T-cell (primary cell): ENCODE measurements around the gene ROR2. TPM values are rescaled to one million over a fixed set of nuclear protein-coding genes. Genes with fewer than 3 reads are reported as not detected.

Source experiments
- ATAC-seq, 4 experiments: fragments of 200-7000 bp in 3 of 4; fragments of 150-1000 bp in 1 of 4; cut with Tn5 transposase; replicated peaks in 1 of 4; 1 replicate in 3 of 4; 2 replicates in 1 of 4; pipeline ENCODE4 v1.10.0; 2021; ENCODE audit warnings: moderate library complexity in 3 of 4, mild to moderate bottlenecking in 2 of 4, moderate number of reproducible peaks in 1 of 4
- CTCF ChIA-PET, 2 donors: fragments of 300-600 bp; sonication (Branson Sonifier 250); formaldehyde crosslinking; loops; one replicate each; lab custom pipeline; 2022; ENCODE audit warnings: antibody characterized with exemption in 2 of 2; lab: Charles Lee
- POLR2A ChIA-PET, 2 donors: fragments of 300-600 bp; sonication (Branson Sonifier 250); formaldehyde crosslinking; loops; one replicate each; lab custom pipeline; 2022; ENCODE audit warnings: antibody characterized with exemption in 2 of 2; lab: Charles Lee
- DNase-seq, 35 experiments: peaks; one replicate each; pipeline versions ENCODE4 v3.0.0 to v3.0.0-alpha.2; 2013 to 2023
- H3K27ac ChIP-seq: one replicate; pipeline ENCODE4 v1.5.1; 2013; ENCODE audit warnings: low read length
- H3K27me3 ChIP-seq, 2 experiments: replicated peaks in 1 of 2; 1 replicate in 1 of 2; 2 replicates in 1 of 2; pipeline versions ENCODE4 v1.6.1 to v1.7.0; 2013; ENCODE audit warnings: low read length in 1 of 2, mixed read lengths in 1 of 2; ENCODE audit not compliant: control insufficient read depth in 2 of 2, insufficient read depth in 2 of 2; ENCODE audit errors: extremely low read depth in 1 of 2
- H3K36me3 ChIP-seq, 2 donors: 1 replicate in 1 of 2; 2 replicates in 1 of 2; pipeline versions ENCODE4 v1.6.1 to v1.7.0; 2013; ENCODE audit warnings: low read length in 1 of 2; ENCODE audit not compliant: control insufficient read depth in 2 of 2, insufficient read depth in 1 of 2; ENCODE audit errors: extremely low read depth in 1 of 2
- H3K4me1 ChIP-seq, 2 experiments: 1 replicate in 1 of 2; 2 replicates in 1 of 2; pipeline versions ENCODE4 v1.6.1 to v1.7.0; 2013; ENCODE audit warnings: low read length in 2 of 2, mixed read lengths in 1 of 2; ENCODE audit not compliant: insufficient read depth in 2 of 2, control insufficient read depth in 1 of 2; ENCODE audit errors: extremely low read depth in 1 of 2
- H3K4me3 ChIP-seq, 2 donors: 1 replicate in 1 of 2; 2 replicates in 1 of 2; pipeline versions ENCODE4 v1.5.1 to v1.7.0; 2013; ENCODE audit warnings: mild to moderate bottlenecking in 2 of 2, low read length in 1 of 2, moderate library complexity in 1 of 2; ENCODE audit not compliant: control insufficient read depth in 1 of 2; ENCODE audit errors: extremely low read depth in 1 of 2
- H3K9me3 ChIP-seq: 2 replicates; pipeline ENCODE4 v1.7.0; 2013
- H3K27ac Mint-ChIP-seq, 2 donors: one replicate each; pipeline ENCODE4 v1.8.0; 2020 to 2021; ENCODE audit warnings: mild to moderate bottlenecking in 2 of 2, mixed read lengths in 2 of 2
- H3K27me3 Mint-ChIP-seq, 2 donors: one replicate each; pipeline ENCODE4 v1.8.0; 2021 to 2022; ENCODE audit warnings: mixed read lengths in 2 of 2
- H3K36me3 Mint-ChIP-seq: one replicate; pipeline ENCODE4 v1.8.0; 2021; ENCODE audit warnings: mixed read lengths
- H3K4me1 Mint-ChIP-seq, 3 donors: one replicate each; pipeline ENCODE4 v1.8.0; 2020 to 2022; ENCODE audit warnings: mixed read lengths in 3 of 3, mild to moderate bottlenecking in 1 of 3
- H3K4me3 Mint-ChIP-seq, 3 donors: one replicate each; pipeline ENCODE4 v1.8.0; 2020 to 2022; ENCODE audit warnings: mild to moderate bottlenecking in 3 of 3, mixed read lengths in 3 of 3, moderate library complexity in 3 of 3
- H3K9me3 Mint-ChIP-seq, 3 donors: one replicate each; pipeline ENCODE4 v1.8.0; 2020 to 2022; ENCODE audit warnings: mixed read lengths in 3 of 3
- WGBS: methylation state at CpG from one replicate; pipeline ENCODE4 v1.1.5; 2013; ENCODE audit warnings: missing lambda C conversion rate; ENCODE audit not compliant: insufficient coverage; 5-methylcytosine and 5-hydroxymethylcytosine counted together
- total RNA-seq, 35 experiments: library from RNA in 6 of 35; stranded (reverse) in 6 of 35; fragments of 120-200 nt in 1 of 35; gene quantifications; one replicate each; pipeline versions ENCODE4 v1.2.1 to v1.2.4 and lab custom pipeline; 2013 to 2026

Gene ROR2
- total RNA-seq, 5 donors from 2014 or later (not counting 1 experiment from before 2014, with no cell fraction given) = 0.07 to 0.28 (median 0.15) TPM; not detected in 1

DNA sequence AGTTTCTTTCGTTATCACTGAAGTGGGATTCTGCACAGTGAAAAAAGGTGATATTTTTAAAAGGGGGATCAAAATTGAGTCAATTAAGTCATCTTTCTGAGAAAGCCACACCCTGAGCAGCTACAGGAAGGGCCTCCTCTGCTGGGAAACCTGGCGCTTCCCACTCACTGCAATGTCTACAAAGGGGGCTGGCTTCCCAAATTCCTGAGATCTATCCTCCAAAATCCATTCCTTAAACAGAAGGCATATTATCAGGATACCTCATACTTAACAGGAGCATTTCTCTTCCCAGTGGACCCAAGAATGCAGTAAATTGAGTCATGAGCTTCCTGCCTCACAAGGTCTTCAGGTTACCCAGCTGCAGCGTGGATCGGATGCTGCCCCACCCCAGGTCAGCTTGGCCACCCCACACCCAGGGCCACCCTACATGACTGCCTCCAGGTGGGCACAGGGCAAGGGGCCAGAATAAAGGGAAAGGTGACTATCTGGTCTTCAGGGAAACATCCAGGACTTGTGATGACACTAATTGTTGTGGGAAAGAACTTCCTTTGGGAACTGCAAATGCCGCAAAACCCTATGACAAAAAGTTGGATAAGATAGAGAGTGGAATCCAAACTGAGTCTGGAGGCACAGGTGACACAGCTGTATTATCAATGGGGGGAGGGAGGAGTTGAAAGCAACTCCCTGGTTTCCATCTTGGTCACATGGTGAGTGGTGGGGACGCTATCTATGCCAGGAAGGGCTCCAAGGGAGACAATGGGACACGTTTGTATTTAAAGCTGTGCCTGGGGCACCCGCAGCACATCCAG lies 42.3 kb downstream of the ROR2 start:
- H3K36me3 Mint-ChIP-seq = no peaks in the 10 kb centered on the region
- CTCF ChIA-PET = no interaction called here
- no peak overlapping the region for H3K4me3 Mint-ChIP-seq
- WGBS = 94% methylated on average over 3 of the region's 8 CpGs
- H3K4me1 Mint-ChIP-seq = peaks cover 0 to 9% (median 6%) of the 10 kb centered on the region in 3 donors
- ATAC-seq = no peak
- H3K4me1 ChIP-seq = peaks cover 4 to 27% of the 10 kb centered on the region in 2 experiments
- H3K36me3 ChIP-seq = no peaks in the 10 kb centered on the region
- POLR2A ChIA-PET = no interaction called here
- no peak overlapping the region for H3K4me3 ChIP-seq
- DNase-seq = no peak
- H3K27me3 ChIP-seq = peaks cover 0 to 9% of the 10 kb centered on the region in 2 experiments
- H3K27ac Mint-ChIP-seq = no peak overlapping the region
- H3K9me3 ChIP-seq = no peaks in the 10 kb centered on the region
- H3K9me3 Mint-ChIP-seq = no peaks in the 10 kb centered on the region
- no peak overlapping the region for H3K27ac ChIP-seq
- peaks cover 4 to 9% of the 10 kb centered on the region in 2 donors for H3K27me3 Mint-ChIP-seq

DNA sequence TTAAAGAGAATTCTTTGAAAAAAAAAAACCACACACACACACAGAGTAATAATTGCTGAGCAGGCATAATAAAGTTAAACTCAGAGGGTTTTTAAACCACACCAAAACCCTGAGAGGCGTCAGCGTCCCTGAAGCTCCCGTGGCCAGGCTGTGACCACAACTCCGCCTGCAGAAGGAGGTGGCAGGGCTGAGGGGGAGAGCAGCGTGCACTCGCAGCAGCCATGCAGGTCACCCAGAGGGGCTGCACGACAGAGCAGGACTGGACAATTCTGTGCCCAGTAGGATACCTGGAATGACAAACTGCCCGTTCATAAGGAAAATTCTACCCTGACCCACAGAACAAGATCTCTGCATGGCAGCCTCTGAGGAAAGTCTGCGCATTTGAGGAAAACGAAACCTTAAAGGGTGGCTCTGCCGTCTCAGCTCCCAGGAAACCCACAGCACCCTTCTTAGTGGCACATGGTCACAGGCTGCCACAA lies 44.0 kb downstream of the ROR2 start:
- CTCF ChIA-PET = no interaction called here
- ATAC-seq (peak; percentile 59 to 92 (median 78)), DNase-seq (peak in 32 of 35 experiments; percentile 9 to 65 (median 32))
- no peaks in the 10 kb centered on the region for H3K36me3 Mint-ChIP-seq
- no peaks in the 10 kb centered on the region for H3K9me3 Mint-ChIP-seq
- Histone ChIP-seq H3K9me3 (no peaks in the 10 kb centered on the region), H3K4me1 (peaks cover 4 to 27% of the 10 kb centered on the region in 2 experiments), H3K27me3 (peaks cover 0 to 9% of the 10 kb centered on the region in 2 experiments), H3K36me3 (no peaks in the 10 kb centered on the region), H3K27ac (no peak overlapping the region), H3K4me3 (peak overlapping the region; percentile 53 to 88)
- WGBS = 2% methylated on average over 9 of the region's 11 CpGs
- peak overlapping the region in 1 of 2 donors; percentile 41 for H3K27ac Mint-ChIP-seq
- H3K27me3 Mint-ChIP-seq = peaks cover 4 to 9% of the 10 kb centered on the region in 2 donors
- H3K4me3 Mint-ChIP-seq = no peak overlapping the region
- peaks cover 0 to 9% (median 6%) of the 10 kb centered on the region in 3 donors for H3K4me1 Mint-ChIP-seq
- POLR2A ChIA-PET = no interaction called here

DNA sequence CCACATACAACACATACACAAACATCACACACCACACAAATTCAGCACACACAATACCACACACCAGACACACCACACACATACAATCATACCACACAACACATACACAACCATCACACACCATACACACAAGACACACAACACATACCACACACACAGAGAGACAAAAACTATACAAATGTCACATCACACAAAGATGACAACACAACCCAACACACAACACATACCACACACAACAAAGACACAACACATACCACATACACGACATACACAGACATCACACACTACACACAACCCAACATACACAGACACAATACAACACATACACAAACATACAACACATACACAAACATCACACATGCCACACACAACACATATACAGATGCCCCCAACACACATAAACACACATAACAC lies 44.8 kb downstream of the ROR2 start:
- Histone ChIP-seq H3K27me3 (peaks cover 0 to 9% of the 10 kb centered on the region in 2 experiments), H3K4me3 (no peak overlapping the region), H3K4me1 (peaks cover 4 to 27% of the 10 kb centered on the region in 2 experiments), H3K9me3 (no peaks in the 10 kb centered on the region), H3K27ac (no peak overlapping the region), H3K36me3 (no peaks in the 10 kb centered on the region)
- H3K4me1 Mint-ChIP-seq = peaks cover 0 to 9% (median 6%) of the 10 kb centered on the region in 3 donors
- H3K9me3 Mint-ChIP-seq = no peaks in the 10 kb centered on the region
- DNase-seq = no peak
- no peak overlapping the region for H3K4me3 Mint-ChIP-seq
- peaks cover 2 to 8% of the 10 kb centered on the region in 2 donors for H3K27me3 Mint-ChIP-seq
- POLR2A ChIA-PET = no interaction called here
- H3K36me3 Mint-ChIP-seq = no peaks in the 10 kb centered on the region
- WGBS = 96% methylated on average over 1 of the region's 1 CpG
- no peak overlapping the region for H3K27ac Mint-ChIP-seq
- ATAC-seq = no peak
- CTCF ChIA-PET = no interaction called here

DNA sequence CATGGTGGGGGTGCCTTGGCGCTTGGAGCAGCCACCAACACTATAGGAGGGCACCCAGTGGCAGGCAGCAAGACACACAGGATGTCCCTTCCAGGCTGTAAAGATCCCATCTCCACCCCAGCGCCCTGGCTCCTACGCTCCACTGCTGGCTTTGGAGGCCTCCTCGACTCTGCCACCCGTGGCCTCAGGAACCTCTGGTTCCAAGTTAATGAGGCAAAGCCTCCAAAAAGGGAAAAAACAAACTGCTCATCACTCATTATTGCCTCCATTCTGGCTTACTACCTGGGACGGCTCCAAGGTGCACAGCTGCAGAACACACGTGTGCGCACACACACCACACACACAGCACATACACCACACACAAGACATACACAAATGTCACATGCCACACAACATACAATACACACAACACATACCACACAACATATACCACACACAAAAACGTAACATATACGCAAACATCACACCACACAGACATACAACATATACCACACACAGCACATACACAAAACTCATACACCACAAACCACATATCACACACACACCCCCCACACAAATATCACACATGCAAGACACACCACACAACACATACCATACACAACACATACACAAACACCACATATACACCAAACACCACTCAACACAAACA lies 45.3 kb downstream of the ROR2 start:
- Mint-ChIP-seq H3K9me3 (no peaks in the 10 kb centered on the region), H3K4me1 (peaks cover 0 to 9% (median 6%) of the 10 kb centered on the region in 3 donors), H3K27me3 (peaks cover 0 to 7% of the 10 kb centered on the region in 2 donors), H3K27ac (no peak overlapping the region), H3K36me3 (no peaks in the 10 kb centered on the region), H3K4me3 (no peak overlapping the region)
- Histone ChIP-seq H3K27me3 (peaks cover 0 to 9% of the 10 kb centered on the region in 2 experiments), H3K4me3 (no peak overlapping the region), H3K36me3 (no peaks in the 10 kb centered on the region), H3K27ac (no peak overlapping the region), H3K9me3 (no peaks in the 10 kb centered on the region), H3K4me1 (peaks cover 4 to 27% of the 10 kb centered on the region in 2 experiments)
- WGBS = 93% methylated on average over 10 of the region's 10 CpGs
- POLR2A ChIA-PET = no interaction called here
- CTCF ChIA-PET = no interaction called here
- ATAC-seq (no peak), DNase-seq (no peak)

DNA sequence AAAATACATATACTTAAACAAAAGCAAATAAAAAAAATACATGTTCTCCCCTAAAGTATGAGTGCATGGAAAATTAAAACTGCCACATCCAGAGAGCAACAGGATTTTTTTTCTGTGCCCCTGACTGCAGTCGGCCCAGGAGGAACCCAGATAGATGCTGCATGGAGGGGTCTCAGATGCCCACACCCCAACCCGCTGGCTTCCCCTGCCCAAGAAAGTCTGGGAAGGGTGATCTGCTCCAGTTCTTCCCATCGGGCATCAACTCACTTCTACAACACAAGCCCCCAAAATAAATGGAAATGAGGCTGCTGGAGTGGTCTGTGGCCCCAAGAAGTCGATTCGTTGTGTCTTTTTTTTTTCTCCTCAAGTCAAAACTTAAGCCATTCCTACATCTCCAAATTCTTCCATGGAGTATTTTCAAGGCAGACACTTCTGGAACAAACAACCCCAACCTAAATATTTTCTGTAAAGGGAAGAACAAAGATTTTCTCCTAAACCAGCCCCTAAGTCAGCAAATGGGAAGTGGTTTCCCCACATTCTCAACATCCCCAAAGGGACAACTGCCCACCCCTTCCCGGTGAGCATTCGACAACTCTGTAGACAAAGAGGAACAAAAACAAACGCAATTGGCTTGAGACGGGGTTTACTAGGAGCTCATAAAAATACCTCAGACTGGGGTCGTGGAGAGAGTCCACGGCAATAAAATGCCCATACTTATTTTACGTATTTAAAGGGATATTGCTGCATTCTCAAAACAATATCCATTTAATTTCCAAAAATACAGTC lies 46.7 kb downstream of the ROR2 start:
- 32% methylated on average over 3 of the region's 12 CpGs for WGBS
- no peak overlapping the region for H3K27ac Mint-ChIP-seq
- CTCF ChIA-PET = no interaction called here

More for the DNA sequence above, 46.7 kb downstream of the ROR2 start:
- Histone ChIP-seq H3K4me1 (peaks cover 4 to 27% of the 10 kb centered on the region in 2 experiments), H3K27ac (no peak overlapping the region), H3K27me3 (peaks cover 0 to 17% of the 10 kb centered on the region in 2 experiments), H3K9me3 (no peaks in the 10 kb centered on the region), H3K36me3 (no peaks in the 10 kb centered on the region), H3K4me3 (no peak overlapping the region)
- no peak overlapping the region for H3K4me3 Mint-ChIP-seq
- POLR2A ChIA-PET = no interaction called here
- DNase-seq (no peak), ATAC-seq (no peak)
- peaks cover 0 to 9% (median 6%) of the 10 kb centered on the region in 3 donors for H3K4me1 Mint-ChIP-seq
- no peaks in the 10 kb centered on the region for H3K9me3 Mint-ChIP-seq
- peaks cover 3 to 13% of the 10 kb centered on the region in 2 donors for H3K27me3 Mint-ChIP-seq
- H3K36me3 Mint-ChIP-seq = no peaks in the 10 kb centered on the region
